Heart right ventricle (tissue), 16 donors: ENCODE results near the gene CD300LF. TPM values are rescaled to one million over a fixed set of nuclear protein-coding genes. Genes with fewer than 3 reads are reported as not detected.

Experiments used
- ATAC-seq, 8 donors: fragments of 200-7000 bp; cut with Tn5 transposase; one replicate each; pipeline ENCODE4 v1.9.1; 2020; ENCODE audit warnings: mild to moderate bottlenecking in 8 of 8, moderate library complexity in 8 of 8, moderate number of reproducible peaks in 1 of 8
- DNase-seq, 2 donors: peaks; one replicate each; pipeline ENCODE4 v3.0.0-alpha.2; 2020
- H3K27ac ChIP-seq, 10 donors: fragments of 200-600 bp; sonication (generic) in 2 of 10; one replicate each; pipeline versions ENCODE4 v1.5.0 to v1.8.0; 2020 to 2022; ENCODE audit warnings: mild to moderate bottlenecking in 3 of 10
- H3K27me3 ChIP-seq, 7 donors: fragments of 200-600 bp; one replicate each; pipeline ENCODE4 v1.8.0; 2021 to 2022; ENCODE audit warnings: mild to moderate bottlenecking in 2 of 7
- H3K36me3 ChIP-seq, 9 donors: fragments of 200-600 bp; sonication (generic) in 1 of 9; one replicate each; pipeline versions ENCODE4 v1.5.0 to v1.8.0; 2020 to 2022; ENCODE audit warnings: mild to moderate bottlenecking in 2 of 9
- H3K4me1 ChIP-seq, 9 donors: fragments of 200-600 bp; sonication (generic) in 1 of 9; one replicate each; pipeline versions ENCODE4 v1.5.0 to v1.8.0; 2020 to 2022; ENCODE audit warnings: mild to moderate bottlenecking in 4 of 9
- H3K4me3 ChIP-seq, 10 donors: fragments of 200-600 bp; sonication (generic) in 2 of 10; one replicate each; pipeline versions ENCODE4 v1.5.0 to v1.8.0; 2020 to 2022; ENCODE audit warnings: mild to moderate bottlenecking in 7 of 10, moderate library complexity in 2 of 10
- H3K9me3 ChIP-seq, 11 donors: fragments of 200-600 bp in 10 of 11; sonication (generic) in 2 of 11; one replicate each; pipeline versions ENCODE4 v1.5.0 to v1.8.0; 2013 to 2022; ENCODE audit warnings: mild to moderate bottlenecking in 2 of 11, control low read depth in 1 of 11, moderate library complexity in 1 of 11
- CTCF ChIP-seq, 9 donors: fragments of 200-600 bp; sonication (generic) in 2 of 9; IDR thresholded peaks; one replicate each; pipeline versions ENCODE4 v1.5.0 to v1.8.0; 2021 to 2022; ENCODE audit warnings: antibody characterized with exemption in 9 of 9, mild to moderate bottlenecking in 5 of 9, moderate library complexity in 1 of 9
- WGBS, 2 donors: extraction: QIAGEN DNeasy Blood & Tissue Kit; methylation state at CpG; one replicate each; pipeline ENCODE4 v1.1.7; 2013; ENCODE audit warnings: inconsistent platforms in 1 of 2; 5-methylcytosine and 5-hydroxymethylcytosine counted together
- intact Hi-C, 10 donors: fragments of 100-400 bp; cut with DNase I; formaldehyde crosslinking; loops; one replicate each; pipeline versions ENCODE4 v1.11.1 to v1.14.2; 2022
- polyA plus RNA-seq, 2 donors: library from polyadenylated mRNA; stranded (reverse); fragments of 200-250 nt; gene quantifications; one replicate each; pipeline ENCODE4 v1.2.3, GENCODE V29; 2013
- total RNA-seq, 10 donors: library from RNA; stranded (reverse); fragmentation: NEBNext Ultra II Directional in 3 of 10; extraction: Animal tissue kit (Norgen Biotek cat#: 25700) in 3 of 10; gene quantifications; one replicate each; pipeline versions ENCODE4 v1.2.1 to v1.2.4, GENCODE V29; 2021 to 2023
- donor health status: Arrhythmogenic right ventricular cardiomyopathy.
- donor health status: ischemic (EF 13 %, LVEDD 7.1; RV severe dilation, severe dysfunction).
- donor health status: healthy with polysubstance abuse.
- donor health status: DM: no; HTN: yes; CAD: no.
- donor health status: DM: no; HTN: no; CAD: no.
- donor health status: ischemic (EF 25% LVEDD 6.9; RV normal size, moderate dysfunction).
- donor health status: ischemic (EF 25% LVEDD 5.7; RV mildly dilated, moderate dysfunction).
- donor health status: healthy.
- donor health status: DM: yes; HTN: yes; CAD: no.
- donor health status: Ischemic cardiomyopathy.
- donor health status: ischemic (EF 35%, LVEDD 5.7; RV mildly dilated, moderate dysfunction).
- donor health status: nonischemic (EF 11% LVEDD 7.7; RV severe dilation, severe dysfunction).
- donor health status: DM: yes; HTN: yes; CAD: no.
- donor health status: PGD.
- donor health status: ischemic (EF 29% LVEDD 5.4; RV normal size, mild dysfunction).
- donor health status: nonischemic (EF 23%, LVEDD 6.1; RV moderate dilation, normal function).

The CD300LF gene
- total and polyA plus RNA-seq, 12 donors, result 0.13 to 4.5 (median 0.34) TPM; not detected in 3

GRCh38 chr17:74737299-74738050, 24.8 kb upstream of the CD300LF start:
- 5% methylated on average over 38 of the region's 38 CpGs for WGBS, 2 donors
- no peaks in the 10 kb centered on the region for H3K9me3 ChIP-seq
- peak overlapping the region in 6 of 10 donors; percentile 33 to 87 (median 47) for H3K27ac ChIP-seq
- H3K4me3 ChIP-seq, result peak overlapping the region; percentile 1 to 60 (median 40)
- peak in 3 of 9 donors; percentile 25 to 43 (median 34) for TF ChIP-seq CTCF (IDR thresholded peaks at IDR 0.05)
- H3K4me1 ChIP-seq, result peaks cover 7 to 66% (median 31%) of the 10 kb centered on the region in 9 donors
- H3K36me3 ChIP-seq, result no peaks in the 10 kb centered on the region
- peaks cover 0 to 71% (median 60%) of the 10 kb centered on the region in 7 donors for H3K27me3 ChIP-seq
- DNase-seq (no peak), ATAC-seq (peak in 6 of 8 donors; percentile 2 to 41 (median 26))
- intact Hi-C loops, result loop anchor here in 8 of 10 donors (2.0 to 10.0 kb wide), 6 partner anchors 75 to 173 kb away; partner anchors contain the start of gene CD300H (in 2 of the 8)

- intact Hi-C loops, result loop anchor here in 8 of 10 donors (2.0 to 10.0 kb wide), 6 partner anchors 74 to 172 kb away; partner anchors contain the start of gene CD300H (in 2 of the 8)
- ATAC-seq, result peak; percentile 31 to 68 (median 50)
- peak within 1 kb of the TSS in 7 of 10 donors; percentile 37 to 87 (median 50) for H3K27ac ChIP-seq
- H3K27me3 ChIP-seq, result peaks cover 0 to 74% (median 59%) of the 10 kb centered on the region in 7 donors
- TF ChIP-seq CTCF (IDR thresholded peaks at IDR 0.05), result peak in 8 of 9 donors; percentile 6 to 63 (median 54)
- WGBS, 2 donors, result 1 to 2% methylated on average over 62 to 67 of the region's 67 CpGs
- H3K36me3 ChIP-seq, result no peaks in the 10 kb centered on the region
- peak within 1 kb of the TSS; percentile 1 to 60 (median 40) for H3K4me3 ChIP-seq
- DNase-seq, result peak in 1 of 2 donors; percentile 62
- H3K4me1 ChIP-seq, result peaks cover 7 to 58% (median 23%) of the 10 kb centered on the region in 9 donors
- H3K9me3 ChIP-seq, result no peaks in the 10 kb centered on the region
Measured at GRCh38 chr17:74736513-74737298, 24.0 kb upstream of the CD300LF start, which contains the start of gene RAB37. Gene RAB37, plus strand, starts transcription at chr17:74737256. Its CDS starts 17 bp downstream, at chr17:74737273.

GRCh38 chr17:74734256-74734655, 21.5 kb upstream of the CD300LF start:
- Histone ChIP-seq H3K36me3 (no peaks in the 10 kb centered on the region), H3K4me3 (no peak overlapping the region), H3K27ac (no peak overlapping the region), H3K4me1 (peaks cover 7 to 52% (median 22%) of the 10 kb centered on the region in 9 donors), H3K9me3 (no peaks in the 10 kb centered on the region), H3K27me3 (peaks cover 0 to 61% (median 44%) of the 10 kb centered on the region in 7 donors)
- intact Hi-C loops, result loop anchor here in 2 of 10 donors (10.0 kb wide), 2 partner anchors 79 to 169 kb away; partner anchors contain the start of gene CD300H (in 1 of the 2)
- DNase-seq, result no peak
- no peak for TF ChIP-seq CTCF (IDR thresholded peaks at IDR 0.05)
- 94% methylated on average over 3 of the region's 3 CpGs for WGBS, 2 donors
- no peak for ATAC-seq
